Liver (tissue), 9 donors: ENCODE measurements around the gene NEK5. TPM values are rescaled to one million over a fixed set of nuclear protein-coding genes. Genes with fewer than 3 reads are reported as not detected.

ENCODE experiments used
- DNase-seq: peaks from one replicate; pipeline ENCODE4 v3.0.0-alpha.2; 2017; ENCODE audit warnings: low spot score
- H3K27ac ChIP-seq, 2 donors: one replicate each; pipeline ENCODE4 v1.7.0; 2013; ENCODE audit warnings: inconsistent platforms in 2 of 2, low read length in 2 of 2, control low read depth in 1 of 2, low read depth in 1 of 2, mild to moderate bottlenecking in 1 of 2
- H3K27me3 ChIP-seq, 4 donors: one replicate each; pipeline versions ENCODE4 v1.6.1 to v1.7.0; 2013; ENCODE audit warnings: low read length in 3 of 4, inconsistent platforms in 1 of 4, mild to moderate bottlenecking in 1 of 4, moderate library complexity in 1 of 4; ENCODE audit not compliant: control insufficient read depth in 4 of 4, insufficient read depth in 4 of 4
- H3K36me3 ChIP-seq, 4 donors: one replicate each; pipeline versions ENCODE4 v1.6.1 to v1.7.0; 2013; ENCODE audit warnings: low read length in 3 of 4, mild to moderate bottlenecking in 3 of 4, low read depth in 1 of 4, moderate library complexity in 1 of 4; ENCODE audit not compliant: control insufficient read depth in 4 of 4, insufficient read depth in 3 of 4
- H3K4me1 ChIP-seq, 4 donors: one replicate each; pipeline versions ENCODE4 v1.6.1 to v1.7.0; 2013; ENCODE audit warnings: low read length in 3 of 4, mild to moderate bottlenecking in 3 of 4, moderate library complexity in 1 of 4; ENCODE audit not compliant: control insufficient read depth in 4 of 4, insufficient read depth in 4 of 4
- H3K4me3 ChIP-seq, 3 donors: one replicate each; pipeline versions ENCODE4 v1.6.1 to v1.7.0; 2013; ENCODE audit warnings: low read length in 3 of 3, control low read depth in 1 of 3, low read depth in 1 of 3, mild to moderate bottlenecking in 1 of 3
- H3K9ac ChIP-seq, 2 donors: one replicate each; pipeline ENCODE4 v1.7.0; 2013; ENCODE audit warnings: low read length in 2 of 2, mild to moderate bottlenecking in 2 of 2, moderate library complexity in 2 of 2, control low read depth in 1 of 2, low read depth in 1 of 2
- H3K9me3 ChIP-seq, 4 donors: one replicate each; pipeline versions ENCODE4 v1.6.1 to v1.7.0; 2013; ENCODE audit warnings: low read length in 3 of 4; ENCODE audit not compliant: control insufficient read depth in 4 of 4
- EGR1 ChIP-seq, 2 donors: IDR thresholded peaks; 2 replicates each; pipeline ENCODE4 v1.6.1; 2016 to 2018; ENCODE audit warnings: antibody characterized with exemption in 2 of 2, low read depth in 2 of 2
- FOXA1 ChIP-seq: IDR thresholded peaks from 2 replicates; pipeline ENCODE4 v1.6.1; 2016; ENCODE audit warnings: antibody characterized with exemption
- FOXA2 ChIP-seq: IDR thresholded peaks from 2 replicates; pipeline ENCODE4 v1.6.1; 2016; ENCODE audit warnings: antibody characterized with exemption
- GABPA ChIP-seq, 2 donors: IDR thresholded peaks in 1 of 2; conservative IDR thresholded peaks in 1 of 2; 2 replicates each; pipeline ENCODE4 v1.6.1; 2016; ENCODE audit warnings: antibody characterized with exemption in 2 of 2, mild to moderate bottlenecking in 1 of 2, moderate library complexity in 1 of 2
- HNF4A ChIP-seq, 2 donors: conservative IDR thresholded peaks; 2 replicates each; pipeline ENCODE4 v1.6.1; 2016; ENCODE audit warnings: antibody characterized with exemption in 2 of 2, mild to moderate bottlenecking in 2 of 2
- HNF4G ChIP-seq: IDR thresholded peaks from 2 replicates; pipeline ENCODE4 v1.6.1; 2016; ENCODE audit warnings: antibody characterized with exemption
- JUND ChIP-seq, 2 donors: IDR thresholded peaks; 2 replicates each; pipeline ENCODE4 v1.6.1; 2016; ENCODE audit warnings: antibody characterized with exemption in 2 of 2
- MAX ChIP-seq: IDR thresholded peaks from 2 replicates; pipeline ENCODE4 v1.6.1; 2016; ENCODE audit warnings: antibody characterized with exemption
- NR2F2 ChIP-seq: IDR thresholded peaks from 2 replicates; pipeline ENCODE4 v1.6.1; 2016; ENCODE audit warnings: antibody characterized with exemption
- RAD21 ChIP-seq, 2 donors: IDR thresholded peaks; 2 replicates each; pipeline ENCODE4 v1.6.1; 2016; ENCODE audit warnings: antibody characterized with exemption in 2 of 2, mild to moderate bottlenecking in 2 of 2
- REST ChIP-seq: IDR thresholded peaks from 2 replicates; pipeline ENCODE4 v1.6.1; 2016; ENCODE audit warnings: antibody characterized with exemption, mild to moderate bottlenecking
- RXRA ChIP-seq, 2 donors: IDR thresholded peaks; 2 replicates each; pipeline ENCODE4 v1.6.1; 2017 to 2018; ENCODE audit warnings: antibody characterized with exemption in 2 of 2, mild to moderate bottlenecking in 1 of 2
- SP1 ChIP-seq: IDR thresholded peaks from 2 replicates; pipeline ENCODE4 v1.6.1; 2018; ENCODE audit warnings: antibody characterized with exemption, mild to moderate bottlenecking
- TAF1 ChIP-seq: conservative IDR thresholded peaks from 2 replicates; pipeline ENCODE4 v1.6.1; 2016; ENCODE audit warnings: antibody characterized with exemption, mild to moderate bottlenecking
- YY1 ChIP-seq: IDR thresholded peaks from 2 replicates; pipeline ENCODE4 v1.6.1; 2016; ENCODE audit warnings: antibody characterized with exemption, mild to moderate bottlenecking
- ZBTB33 ChIP-seq: IDR thresholded peaks from 2 replicates; pipeline ENCODE4 v1.6.1; 2016; ENCODE audit warnings: antibody characterized with exemption
- WGBS: extraction: QIAGEN DNeasy Blood & Tissue Kit; methylation state at CpG from one replicate; pipeline ENCODE4 v1.1.7; 2013; 5-methylcytosine and 5-hydroxymethylcytosine counted together
- polyA plus RNA-seq, 2 donors: library from polyadenylated mRNA; stranded (reverse) in 1 of 2; unstranded in 1 of 2; fragments of 200-250 nt in 1 of 2; fragments of >200 nt in 1 of 2; fragmentation: Nextera tagmentation in 1 of 2; extraction: Ambion mirVana in 1 of 2; gene quantifications; one replicate each; pipeline versions ENCODE4 v1.2.1 to v1.2.3, GENCODE V29; 2013 to 2015
- total RNA-seq, 2 donors: library from RNA; depleted of rRNA; stranded (reverse); fragments of >200 nt; gene quantifications; one replicate each; pipeline ENCODE4 v1.2.3, GENCODE V29; 2014
- TF ChIP-seq, protein P1 (sequence below): IDR thresholded peaks from 2 replicates; pipeline ENCODE4 v1.6.1; 2016; ENCODE audit warnings: antibody characterized with exemption
- TF ChIP-seq, protein P2 (sequence below): fragments of 150-350 bp; IDR thresholded peaks from 2 replicates; pipeline ENCODE4 v1.5.1; 2017; ENCODE audit warnings: improper control_type of control experiment, low read depth, low read length; ENCODE audit not compliant: missing input control
- donor health status: healthy.
- donor health status: healthy.
- donor health status: healthy.
- donor health status: healthy.
- donor health status: healthy.

The NEK5 gene
- total and polyA plus RNA-seq, 4 donors: 0.08 to 0.63 (median 0.23) TPM; not detected in 1

- no peak for DNase-seq
- WGBS: 33% methylated on average over 13 of the region's 13 CpGs
- Histone ChIP-seq H3K27me3 (no peaks in the 10 kb centered on the region), H3K9ac (no peak overlapping the region), H3K27ac (peak overlapping the region; percentile 69 to 72), H3K9me3 (no peaks in the 10 kb centered on the region), H3K4me1 (peaks cover 10 to 55% (median 53%) of the 10 kb centered on the region in 4 donors), H3K4me3 (no peak overlapping the region), H3K36me3 (no peaks in the 10 kb centered on the region)
- no peak for TF ChIP-seq TAF1
- no peak for TF ChIP-seq EGR1 (IDR thresholded peaks at IDR 0.05; ENCODE audit: low read depth in 2 of 2)
- TF ChIP-seq RXRA (IDR thresholded peaks at IDR 0.05): peak in 1 of 2 donors; percentile 82
- TF ChIP-seq MAX: peak; percentile 75
- TF ChIP-seq, protein P1, sequence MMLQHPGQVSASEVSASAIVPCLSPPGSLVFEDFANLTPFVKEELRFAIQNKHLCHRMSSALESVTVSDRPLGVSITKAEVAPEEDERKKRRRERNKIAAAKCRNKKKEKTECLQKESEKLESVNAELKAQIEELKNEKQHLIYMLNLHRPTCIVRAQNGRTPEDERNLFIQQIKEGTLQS: no peak
- TF ChIP-seq JUND (IDR thresholded peaks at IDR 0.05): no peak
- peak; percentile 91 for TF ChIP-seq REST
- TF ChIP-seq ZBTB33: peak; percentile 51
- TF ChIP-seq GABPA (IDR thresholded peaks at IDR 0.05 in 1 of 2, conservative IDR thresholded peaks at IDR 0.05 in 1 of 2): no peak
- TF ChIP-seq SP1: peak; percentile 42
- no peak for TF ChIP-seq NR2F2
- TF ChIP-seq, protein P2, sequence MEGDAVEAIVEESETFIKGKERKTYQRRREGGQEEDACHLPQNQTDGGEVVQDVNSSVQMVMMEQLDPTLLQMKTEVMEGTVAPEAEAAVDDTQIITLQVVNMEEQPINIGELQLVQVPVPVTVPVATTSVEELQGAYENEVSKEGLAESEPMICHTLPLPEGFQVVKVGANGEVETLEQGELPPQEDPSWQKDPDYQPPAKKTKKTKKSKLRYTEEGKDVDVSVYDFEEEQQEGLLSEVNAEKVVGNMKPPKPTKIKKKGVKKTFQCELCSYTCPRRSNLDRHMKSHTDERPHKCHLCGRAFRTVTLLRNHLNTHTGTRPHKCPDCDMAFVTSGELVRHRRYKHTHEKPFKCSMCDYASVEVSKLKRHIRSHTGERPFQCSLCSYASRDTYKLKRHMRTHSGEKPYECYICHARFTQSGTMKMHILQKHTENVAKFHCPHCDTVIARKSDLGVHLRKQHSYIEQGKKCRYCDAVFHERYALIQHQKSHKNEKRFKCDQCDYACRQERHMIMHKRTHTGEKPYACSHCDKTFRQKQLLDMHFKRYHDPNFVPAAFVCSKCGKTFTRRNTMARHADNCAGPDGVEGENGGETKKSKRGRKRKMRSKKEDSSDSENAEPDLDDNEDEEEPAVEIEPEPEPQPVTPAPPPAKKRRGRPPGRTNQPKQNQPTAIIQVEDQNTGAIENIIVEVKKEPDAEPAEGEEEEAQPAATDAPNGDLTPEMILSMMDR: no peak
- peak; percentile 45 for TF ChIP-seq FOXA1
- peak; percentile 33 for TF ChIP-seq FOXA2
- peak; percentile 11 for TF ChIP-seq HNF4G
- TF ChIP-seq HNF4A (conservative IDR thresholded peaks at IDR 0.05): peak; percentile 67 to 87
- TF ChIP-seq YY1: peak; percentile 38
- TF ChIP-seq RAD21 (IDR thresholded peaks at IDR 0.05): peak; percentile 36 to 50
Observed at GRCh38 chr13:51999510-51999911, 129.4 kb downstream of the NEK5 start.
